Glomerular endothelial cell (primary cell): ENCODE data around the gene NLGN1. TPM values are rescaled to one million over a fixed set of nuclear protein-coding genes. Genes with fewer than 3 reads are reported as not detected.
A peak's percentile ranks its signal among the peaks of the same experiment; 100 is the strongest.
"Not testable (repeated sequence)": the region's sequence is repeated elsewhere in the genome, so short reads cannot be mapped to it uniquely, and the experiment has no call there.

Experiments
- DNase-seq: peaks from one replicate; pipeline ENCODE4 v3.0.0-alpha.2; 2011; ENCODE audit warnings: low read depth, low spot score; ENCODE audit errors: extremely low read depth
- total RNA-seq: library from RNA; depleted of rRNA; stranded (reverse); fragments of >200 nt; gene quantifications from 2 replicates; pipeline ENCODE4 v1.2.3, GENCODE V29; 2015

The NLGN1 gene
- total RNA-seq, 1 donor from 2014 or later: 3.0 TPM

- no peak for DNase-seq
Observed at GRCh38 chr3:173429076-173429475, 31.5 kb downstream of the NLGN1 start.

DNA sequence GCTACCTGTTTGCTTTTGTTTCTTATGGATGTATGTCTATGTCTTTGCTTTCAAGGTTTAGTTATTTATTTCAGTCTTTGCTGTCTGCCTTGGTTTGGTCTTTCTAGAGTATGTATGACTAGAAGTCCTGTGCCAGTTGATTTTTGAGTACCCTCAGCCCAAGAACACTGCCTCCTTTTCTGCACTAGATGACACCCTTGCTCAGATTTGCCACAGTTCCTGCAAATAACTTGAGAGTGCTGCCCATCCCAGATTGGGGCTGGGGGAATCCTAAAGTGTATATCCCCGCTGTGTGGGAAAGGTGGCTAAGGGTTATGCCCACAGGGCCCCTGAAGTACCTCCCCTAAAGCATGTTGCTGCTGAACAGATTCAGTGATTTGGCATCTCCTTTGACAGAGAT is 32.0 kb downstream of the NLGN1 start:
- no peak for DNase-seq

DNA sequence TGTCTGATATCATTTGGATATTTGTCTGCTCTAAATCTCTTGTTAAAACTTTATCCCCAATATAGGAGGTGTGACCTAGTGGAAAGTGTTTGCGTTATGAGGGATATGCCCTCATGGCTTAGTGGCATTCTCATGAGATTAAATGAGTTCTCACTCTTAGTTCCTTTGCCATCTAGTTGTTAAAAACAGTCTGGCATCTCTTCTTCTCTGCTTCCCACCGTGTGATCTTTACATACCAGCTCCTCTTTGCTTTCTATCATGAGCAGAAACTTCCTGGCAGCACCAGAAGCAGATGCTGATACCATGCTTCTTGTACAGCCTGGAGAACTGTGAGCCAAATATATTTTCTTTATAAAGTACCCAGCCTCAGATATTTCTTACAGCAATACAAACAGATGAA is 33.0 kb downstream of the NLGN1 start:
- DNase-seq: no peak

DNA sequence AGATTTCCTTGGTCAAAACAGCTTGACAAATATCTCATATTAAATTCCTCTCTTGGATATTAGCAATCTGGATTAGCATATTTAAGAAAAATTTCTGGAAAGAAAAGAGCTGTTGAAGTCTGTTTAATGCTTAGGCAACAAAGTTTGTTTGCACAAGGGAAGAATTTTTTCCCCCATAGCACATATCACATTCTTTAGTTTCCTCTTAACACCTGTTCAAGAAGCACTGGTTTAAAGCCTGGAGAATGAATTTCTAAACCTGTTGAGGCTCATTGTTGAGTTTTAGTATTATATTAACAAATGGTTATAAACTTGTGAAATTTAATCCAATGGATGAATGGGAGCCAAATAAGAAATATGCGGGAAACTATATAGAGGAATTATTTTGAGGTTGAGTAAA is 41.5 kb downstream of the NLGN1 start:
- no peak for DNase-seq

DNA sequence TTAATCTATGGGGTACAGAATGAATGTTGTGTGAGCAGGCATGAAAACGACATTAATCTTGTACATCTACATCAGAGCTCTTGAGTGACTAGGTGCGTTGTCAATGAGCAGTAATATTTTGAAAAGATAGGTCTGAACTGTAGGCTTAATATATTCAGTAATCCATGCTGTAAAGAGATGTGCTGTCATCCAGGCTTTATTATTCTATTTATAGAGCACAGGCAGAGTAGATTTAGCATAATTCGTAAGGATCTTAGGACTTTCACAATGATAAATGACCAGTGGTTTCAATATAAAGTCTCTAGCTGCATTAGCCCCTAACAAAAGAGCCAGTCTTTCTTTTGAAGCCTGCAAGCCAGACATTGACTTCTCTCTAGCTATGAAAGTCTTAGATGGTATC is 43.0 kb downstream of the NLGN1 start:
- DNase-seq: no peak

DNA sequence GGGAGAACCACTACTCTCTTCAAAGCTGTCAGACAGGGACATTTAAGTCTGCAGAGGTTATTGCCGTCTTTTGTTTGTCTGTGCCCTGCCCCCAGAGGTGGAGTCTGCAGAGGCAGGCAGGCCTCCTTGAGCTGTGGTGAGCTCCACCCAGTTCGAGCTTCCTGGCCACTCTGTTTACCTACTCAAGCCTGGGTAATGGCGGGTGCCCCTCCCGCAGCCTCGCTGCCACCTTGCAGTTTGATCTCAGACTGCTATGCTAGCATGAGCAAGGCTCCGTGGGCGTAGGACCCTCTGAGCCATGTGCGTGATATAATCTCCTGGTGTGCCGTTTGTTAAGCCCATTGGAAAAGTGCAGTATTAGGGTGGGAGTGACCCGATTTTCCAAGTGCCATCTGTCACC is 54.0 kb downstream of the NLGN1 start:
- not testable (repeated sequence) for DNase-seq

- no peak for DNase-seq
Observed at GRCh38 chr3:173463250-173463649, 65.7 kb downstream of the NLGN1 start.

GRCh38 chr3:173465112-173465511 is 67.6 kb downstream of the NLGN1 start:
- peak; percentile 61 for DNase-seq

GRCh38 chr3:173465898-173466678 is 68.5 kb downstream of the NLGN1 start:
- DNase-seq: no peak

DNA sequence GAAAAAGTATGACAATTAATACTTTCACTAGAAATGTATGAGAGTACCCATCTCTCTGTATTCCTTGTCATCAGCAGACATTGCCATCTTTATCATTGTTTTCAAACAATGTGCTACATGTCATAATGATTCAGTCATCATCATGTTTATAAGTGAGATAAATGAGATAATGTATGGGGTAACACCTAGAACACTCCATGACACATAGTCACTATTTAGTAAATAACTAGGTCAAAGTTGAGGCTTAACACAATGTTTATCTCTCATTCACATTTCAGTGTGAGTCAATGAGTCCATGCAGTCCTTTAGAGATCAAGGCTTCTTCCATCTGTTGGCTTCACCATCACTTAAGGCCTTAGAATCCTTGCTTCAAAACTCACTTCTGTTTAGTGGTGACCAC is 70.0 kb downstream of the NLGN1 start:
- DNase-seq: no peak

DNA sequence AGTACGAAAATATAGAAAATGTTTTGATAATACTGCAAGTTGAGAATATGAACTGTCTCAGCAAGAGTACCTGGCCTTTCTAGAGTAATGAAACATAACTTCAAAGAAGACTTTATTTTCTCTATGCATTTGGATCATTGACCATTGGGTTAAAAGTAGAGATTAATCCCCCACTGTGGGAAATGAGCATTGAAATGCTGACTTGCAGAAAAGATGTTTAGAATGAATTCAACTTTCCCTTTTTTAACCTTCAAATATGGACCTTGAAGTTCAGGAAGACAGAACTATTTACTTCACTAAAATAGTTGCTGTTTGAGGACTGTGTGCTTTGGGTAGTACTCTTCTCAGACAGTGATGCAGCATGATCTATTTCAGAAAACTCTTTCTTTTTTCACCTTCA is 75.7 kb downstream of the NLGN1 start:
- DNase-seq: no peak

GRCh38 chr3:173479301-173479700 is 81.8 kb downstream of the NLGN1 start:
- no peak for DNase-seq

GRCh38 chr3:173501931-173502489 is 104.5 kb downstream of the NLGN1 start:
- DNase-seq: no peak

GRCh38 chr3:173502983-173503568 is 105.5 kb downstream of the NLGN1 start:
- DNase-seq: no peak

GRCh38 chr3:173510565-173510964 is 113.0 kb downstream of the NLGN1 start:
- no peak for DNase-seq

- no peak for DNase-seq
Observed at GRCh38 chr3:173513123-173513522, 115.6 kb downstream of the NLGN1 start.

GRCh38 chr3:173529062-173529711 is 131.6 kb downstream of the NLGN1 start:
- no peak for DNase-seq

GRCh38 chr3:173531602-173532001 is 134.1 kb downstream of the NLGN1 start:
- no peak for DNase-seq

DNA sequence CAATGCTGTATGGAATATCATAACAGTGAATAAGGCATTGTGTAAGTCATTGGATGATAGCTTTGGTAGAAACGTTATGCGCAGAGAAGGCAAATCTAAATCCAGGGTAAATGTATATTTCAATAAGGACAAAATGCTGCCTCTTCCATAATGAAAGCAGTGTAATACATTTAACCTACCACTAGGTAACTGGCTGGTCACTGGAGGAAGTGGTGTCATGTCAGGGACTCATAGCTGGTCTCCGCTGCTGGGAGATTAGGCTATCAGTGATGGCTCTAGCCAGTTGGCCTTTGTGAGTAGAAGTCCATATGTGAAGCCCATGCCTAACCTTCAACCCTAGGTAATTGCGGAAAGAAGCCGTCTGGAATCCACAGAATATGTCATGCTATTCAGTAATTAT is 140.9 kb downstream of the NLGN1 start:
- no peak for DNase-seq

GRCh38 chr3:173545590-173545989 is 148.0 kb downstream of the NLGN1 start:
- DNase-seq: not testable (repeated sequence)

DNA sequence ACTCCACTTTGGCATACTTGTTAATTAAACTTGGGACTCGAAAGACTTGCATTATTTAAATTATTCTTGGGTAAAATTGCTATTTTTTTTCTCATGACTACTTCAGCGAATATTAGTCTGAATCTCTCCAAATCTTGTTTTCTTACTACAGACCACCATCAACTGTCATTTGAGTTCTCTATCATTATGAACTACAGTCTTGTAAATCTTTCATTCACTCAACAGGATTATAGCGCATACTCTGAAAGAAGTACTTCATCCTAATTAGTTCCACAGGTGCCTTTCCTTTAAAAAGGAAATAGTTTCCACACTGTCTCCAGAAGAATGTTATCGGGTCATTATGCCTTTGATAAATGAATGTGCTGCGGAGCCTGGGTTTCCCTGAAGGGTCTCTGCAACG is 149.5 kb downstream of the NLGN1 start:
- DNase-seq: no peak

DNA sequence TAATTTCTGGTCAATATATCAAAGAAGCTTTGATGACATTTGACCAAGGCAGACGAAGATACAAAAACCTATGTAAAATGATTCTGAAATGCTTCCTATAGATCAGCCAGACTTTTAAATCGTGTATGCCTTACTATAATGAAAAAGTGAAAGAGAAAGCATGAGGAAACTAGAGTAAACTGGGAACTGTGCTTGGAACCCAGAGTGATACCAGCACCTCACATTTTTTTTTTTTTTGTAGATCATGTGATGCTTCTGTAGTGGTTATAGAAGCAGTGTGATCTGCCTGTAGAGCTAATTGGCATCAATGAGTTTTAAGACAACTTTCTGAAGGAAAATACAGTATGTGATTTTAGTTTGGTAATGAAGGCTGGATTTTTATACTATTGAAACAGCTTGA is 150.7 kb downstream of the NLGN1 start:
- no peak for DNase-seq
